KMS-11 (cell line): Measurements from ENCODE around the gene TECR.
"Not testable (repeated sequence)": the region's sequence is repeated elsewhere in the genome, so short reads cannot be mapped to it uniquely, and the experiment has no call there.

Experiments used
- H2AFZ ChIP-seq: fragments of 200-600 bp; sonication (generic); 2 replicates; pipeline ENCODE4 v1.6.1; 2016; ENCODE audit warnings: antibody characterized with exemption, mixed run types, low read depth
- H3K27ac ChIP-seq: fragments of 200-600 bp; sonication (generic); 2 replicates; pipeline ENCODE4 v1.6.1; 2016; ENCODE audit warnings: mild to moderate bottlenecking, mixed run types
- H3K27me3 ChIP-seq: fragments of 200-600 bp; sonication (generic); 2 replicates; pipeline ENCODE4 v1.6.1; 2017; ENCODE audit warnings: mild to moderate bottlenecking, low read depth, mixed run types, moderate library complexity; ENCODE audit not compliant: insufficient read depth
- H3K36me3 ChIP-seq: fragments of 200-600 bp; sonication (generic); 2 replicates; pipeline ENCODE4 v1.6.1; 2017; ENCODE audit warnings: mild to moderate bottlenecking, mixed run types; ENCODE audit not compliant: insufficient read depth
- H3K4me1 ChIP-seq: fragments of 200-600 bp; sonication (generic); 2 replicates; pipeline ENCODE4 v1.6.1; 2016; ENCODE audit warnings: mild to moderate bottlenecking, low read depth, mixed run types; ENCODE audit not compliant: poor library complexity, severe bottlenecking
- H3K4me2 ChIP-seq: fragments of 200-600 bp; sonication (generic); 2 replicates; pipeline ENCODE4 v1.7.0; 2016; ENCODE audit warnings: mild to moderate bottlenecking, mixed run types
- H3K4me3 ChIP-seq: fragments of 200-600 bp; sonication (generic); IDR thresholded peaks from 2 replicates; pipeline ENCODE4 v1.6.1; 2017; ENCODE audit warnings: low read depth, low read length, mixed read lengths; ENCODE audit not compliant: insufficient read depth
- H3K79me2 ChIP-seq: fragments of 200-600 bp; sonication (generic); 2 replicates; pipeline ENCODE4 v1.6.1; 2016; ENCODE audit warnings: low read depth, mixed run types; ENCODE audit not compliant: insufficient read depth
- H3K9ac ChIP-seq: fragments of 200-600 bp; sonication (generic); 2 replicates; pipeline ENCODE4 v1.6.1; 2016; ENCODE audit warnings: mild to moderate bottlenecking, mixed run types
- H4K20me1 ChIP-seq: fragments of 200-600 bp; sonication (generic); 2 replicates; pipeline ENCODE4 v1.6.1; 2016; ENCODE audit warnings: mild to moderate bottlenecking, mixed run types; ENCODE audit not compliant: insufficient read depth
- TF ChIP-seq, protein P1 (sequence below): fragments of 200-600 bp; sonication (generic); conservative IDR thresholded peaks from 2 replicates; pipeline ENCODE4 v1.6.1; 2017; ENCODE audit warnings: low read depth, mild to moderate bottlenecking, antibody characterized with exemption, low read length, moderate library complexity, mixed read lengths

TECR gene

DNA sequence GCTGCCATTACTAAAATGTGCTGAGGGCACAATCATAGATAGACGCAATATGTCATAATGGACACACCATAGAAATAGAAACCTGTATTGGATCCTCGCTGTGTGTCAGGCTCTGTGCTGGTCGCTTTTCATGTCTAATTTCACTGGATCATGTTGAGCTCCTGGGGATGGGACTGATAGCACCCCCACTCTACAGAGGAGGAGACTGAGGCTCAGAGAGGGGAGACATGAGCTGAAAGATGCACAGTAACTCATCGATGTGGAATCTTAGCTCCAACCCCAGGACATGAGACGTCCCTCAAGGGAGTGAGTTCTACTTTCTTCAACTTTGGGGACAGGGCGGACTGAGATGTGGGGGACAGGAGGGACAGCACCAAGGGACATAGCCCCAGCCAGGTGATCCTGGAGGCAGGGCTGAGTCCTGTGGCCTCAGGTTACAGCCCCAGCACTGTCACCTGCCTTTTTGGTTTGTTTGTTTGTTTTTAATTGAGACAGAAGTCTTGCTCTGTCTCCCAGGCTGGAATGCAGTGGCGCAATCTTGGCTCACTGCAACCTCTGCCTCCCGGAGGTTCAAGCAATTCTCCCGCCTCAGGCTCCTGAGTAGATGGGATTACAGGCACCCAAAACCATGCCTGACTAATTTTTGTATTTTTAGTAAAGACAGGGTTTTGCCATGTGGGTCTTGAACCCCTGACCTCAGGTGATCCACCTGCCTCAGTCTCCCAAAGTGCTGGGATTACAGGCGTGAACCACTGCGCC lies 26.9 kb upstream of the TECR start:
- no peak overlapping the region for H3K9ac ChIP-seq

DNA sequence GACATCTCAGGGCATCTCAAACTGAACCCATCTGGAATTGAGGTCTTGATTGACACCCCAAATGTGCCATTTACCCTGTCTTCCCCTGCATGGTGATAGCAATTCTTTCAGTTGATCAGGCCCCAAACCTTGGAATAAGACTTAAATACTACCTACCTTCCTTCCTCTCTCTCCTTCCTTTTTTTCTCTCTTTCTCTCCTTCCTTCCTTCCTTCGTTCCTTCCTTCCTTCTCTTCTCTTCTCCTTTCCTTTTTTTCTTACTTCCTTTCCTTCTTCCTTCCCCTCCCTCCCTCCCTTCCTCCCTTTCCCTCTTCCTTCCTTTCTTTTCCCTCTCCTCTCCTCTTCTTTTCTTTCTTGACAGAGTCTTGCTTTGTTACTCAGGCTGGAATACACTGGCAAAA lies 26.1 kb upstream of the TECR start:
- no peaks in the 10 kb centered on the region for H3K36me3 ChIP-seq
- H4K20me1 ChIP-seq: no peaks in the 10 kb centered on the region
- H3K27me3 ChIP-seq: no peaks in the 10 kb centered on the region
- H3K9ac ChIP-seq: no peak overlapping the region
- TF ChIP-seq, protein P1, sequence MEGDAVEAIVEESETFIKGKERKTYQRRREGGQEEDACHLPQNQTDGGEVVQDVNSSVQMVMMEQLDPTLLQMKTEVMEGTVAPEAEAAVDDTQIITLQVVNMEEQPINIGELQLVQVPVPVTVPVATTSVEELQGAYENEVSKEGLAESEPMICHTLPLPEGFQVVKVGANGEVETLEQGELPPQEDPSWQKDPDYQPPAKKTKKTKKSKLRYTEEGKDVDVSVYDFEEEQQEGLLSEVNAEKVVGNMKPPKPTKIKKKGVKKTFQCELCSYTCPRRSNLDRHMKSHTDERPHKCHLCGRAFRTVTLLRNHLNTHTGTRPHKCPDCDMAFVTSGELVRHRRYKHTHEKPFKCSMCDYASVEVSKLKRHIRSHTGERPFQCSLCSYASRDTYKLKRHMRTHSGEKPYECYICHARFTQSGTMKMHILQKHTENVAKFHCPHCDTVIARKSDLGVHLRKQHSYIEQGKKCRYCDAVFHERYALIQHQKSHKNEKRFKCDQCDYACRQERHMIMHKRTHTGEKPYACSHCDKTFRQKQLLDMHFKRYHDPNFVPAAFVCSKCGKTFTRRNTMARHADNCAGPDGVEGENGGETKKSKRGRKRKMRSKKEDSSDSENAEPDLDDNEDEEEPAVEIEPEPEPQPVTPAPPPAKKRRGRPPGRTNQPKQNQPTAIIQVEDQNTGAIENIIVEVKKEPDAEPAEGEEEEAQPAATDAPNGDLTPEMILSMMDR: no peak
- no peak overlapping the region for H3K4me2 ChIP-seq
- no peak overlapping the region for H2AFZ ChIP-seq
- no peak overlapping the region for H3K4me3 ChIP-seq
- H3K4me1 ChIP-seq: peaks cover 21% of the 10 kb centered on the region
- H3K79me2 ChIP-seq: no peaks in the 10 kb centered on the region
- H3K27ac ChIP-seq: no peak overlapping the region

More for the DNA sequence above, 26.9 kb upstream of the TECR start:
- no peak overlapping the region for H3K4me2 ChIP-seq
- H2AFZ ChIP-seq: no peak overlapping the region
- peaks cover 14% of the 10 kb centered on the region for H3K4me1 ChIP-seq
- TF ChIP-seq, protein P1: no peak
- H3K4me3 ChIP-seq: no peak overlapping the region
- H3K79me2 ChIP-seq: no peaks in the 10 kb centered on the region
- no peaks in the 10 kb centered on the region for H4K20me1 ChIP-seq
- no peak overlapping the region for H3K27ac ChIP-seq
- no peaks in the 10 kb centered on the region for H3K27me3 ChIP-seq
- H3K36me3 ChIP-seq: no peaks in the 10 kb centered on the region

DNA sequence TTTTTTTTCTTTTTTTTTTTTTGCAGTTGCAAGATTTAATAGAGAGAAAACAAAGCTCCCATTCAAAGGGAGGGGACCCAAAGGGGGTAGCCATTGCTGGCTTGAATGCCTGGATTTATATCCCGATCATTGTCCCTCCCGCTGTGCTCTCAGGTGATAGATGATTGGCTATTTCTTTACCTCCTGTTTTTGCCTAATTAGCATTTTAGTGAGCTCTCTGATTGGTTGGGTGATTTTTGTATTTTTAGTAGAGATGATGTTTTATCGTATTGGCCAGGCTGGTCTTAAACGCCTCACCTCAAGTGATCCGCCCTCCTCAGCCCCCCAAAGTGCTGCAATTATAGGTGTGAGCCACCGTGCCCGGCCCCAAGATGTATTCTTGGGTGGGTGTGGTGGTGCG lies 24.8 kb upstream of the TECR start:
- not testable (repeated sequence) for H3K9ac ChIP-seq, H3K27ac ChIP-seq, H3K4me2 ChIP-seq

DNA sequence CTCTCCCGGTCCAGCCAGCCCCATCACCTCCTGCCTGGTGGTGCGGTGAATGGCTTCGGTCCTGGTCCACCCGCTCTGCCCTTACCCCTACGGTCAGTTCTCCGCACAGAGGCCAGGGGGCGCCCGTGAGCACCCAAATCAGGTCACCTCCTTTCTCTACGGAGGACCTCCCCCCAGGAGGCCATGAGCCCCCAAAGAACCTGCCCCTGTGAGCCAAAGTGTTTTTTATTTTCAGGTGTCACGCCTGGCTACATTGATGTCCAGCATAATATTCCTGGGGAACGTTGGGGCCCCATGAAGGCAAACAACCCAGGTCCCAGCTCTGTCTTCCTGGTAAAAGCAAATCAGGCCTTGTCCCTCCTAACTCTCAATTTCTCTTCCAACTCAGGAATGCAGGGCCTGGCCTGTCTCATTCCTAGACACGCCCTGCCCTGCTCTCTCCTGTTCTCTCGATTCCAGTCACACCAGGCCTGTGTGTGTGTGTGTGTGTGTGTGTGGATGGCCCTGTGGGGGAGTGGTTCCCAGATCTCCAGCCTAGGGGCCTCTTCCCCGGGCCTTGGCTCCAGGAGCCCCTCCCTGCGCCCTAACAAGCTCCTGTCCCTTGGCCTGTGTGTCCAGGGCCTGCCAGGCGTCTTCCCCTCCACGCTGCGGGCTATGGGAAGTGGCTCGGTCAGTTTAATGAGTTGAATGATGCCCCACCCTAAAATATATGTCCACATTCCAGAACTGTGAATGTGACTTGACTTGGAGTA lies 23.7 kb upstream of the TECR start:
- peaks cover 24% of the 10 kb centered on the region for H3K4me1 ChIP-seq
- H4K20me1 ChIP-seq: no peaks in the 10 kb centered on the region
- H3K9ac ChIP-seq: no peak overlapping the region
- H2AFZ ChIP-seq: no peak overlapping the region
- H3K4me2 ChIP-seq: no peak overlapping the region
- no peaks in the 10 kb centered on the region for H3K79me2 ChIP-seq
- H3K4me3 ChIP-seq: no peak overlapping the region
- H3K27ac ChIP-seq: no peak overlapping the region
- H3K27me3 ChIP-seq: no peaks in the 10 kb centered on the region
- no peaks in the 10 kb centered on the region for H3K36me3 ChIP-seq
- TF ChIP-seq, protein P1: peak; percentile 52

More for the DNA sequence above, 24.8 kb upstream of the TECR start:
- not testable (repeated sequence) for H4K20me1 ChIP-seq, H3K36me3 ChIP-seq, H3K27me3 ChIP-seq, H3K4me3 ChIP-seq, H2AFZ ChIP-seq, H3K79me2 ChIP-seq
- H3K4me1 ChIP-seq: peaks cover 24% of the 10 kb centered on the region
